HepG2 (cell line): ENCODE measurements around the gene ZFP69. TPM values are rescaled to one million over a fixed set of nuclear protein-coding genes. Genes with fewer than 3 reads are reported as not detected.

Source experiments
- EED ChIP-seq: sonication (generic); formaldehyde crosslinking; IDR thresholded peaks from 2 replicates; pipeline ENCODE4 v1.5.0; 2020; ENCODE audit warnings: mild to moderate bottlenecking, missing genetic modification reagents
- ERF ChIP-seq: IDR thresholded peaks from 2 replicates; pipeline ENCODE4 v1.6.1; 2018; ENCODE audit warnings: missing biosample characterization, missing genetic modification reagents
- MAX ChIP-seq: IDR thresholded peaks from 2 replicates; pipeline ENCODE4 v1.6.1; 2012; ENCODE audit warnings: inconsistent platforms
- MIER3 ChIP-seq: IDR thresholded peaks from 2 replicates; pipeline ENCODE4 v1.6.1; 2016; ENCODE audit warnings: missing compliant biosample characterization, borderline replicate concordance
- NR2F6 ChIP-seq, 2 experiments: IDR thresholded peaks; 2 replicates each; pipeline ENCODE4 v1.6.1; 2016; ENCODE audit warnings: antibody characterized with exemption in 1 of 2, mild to moderate bottlenecking in 1 of 2
- PBX2 ChIP-seq: IDR thresholded peaks from 2 replicates; pipeline ENCODE4 v1.6.1; 2016; ENCODE audit warnings: control low read depth
- PHF5A ChIP-seq: IDR thresholded peaks from one replicate; pipeline ENCODE4 v1.6.1; 2018; ENCODE audit warnings: low read depth, missing genetic modification reagents; ENCODE audit not compliant: unreplicated experiment
- PHF8 ChIP-seq: sonication (generic); formaldehyde crosslinking; IDR thresholded peaks from 2 replicates; pipeline ENCODE4 v1.5.0; 2020; ENCODE audit warnings: missing genetic modification reagents
- SAP130 ChIP-seq: IDR thresholded peaks from 2 replicates; pipeline ENCODE4 v1.6.1; 2016; ENCODE audit warnings: low read depth
- SKIL ChIP-seq: sonication (generic); formaldehyde crosslinking; IDR thresholded peaks from 2 replicates; pipeline ENCODE4 v1.8.0; 2022; ENCODE audit warnings: missing genetic modification reagents, mild to moderate bottlenecking, moderate library complexity, borderline replicate concordance
- THAP11 ChIP-seq: IDR thresholded peaks from 2 replicates; pipeline ENCODE4 v1.6.1; 2016; ENCODE audit warnings: missing biosample characterization, missing genetic modification reagents
- TP53 ChIP-seq: sonication (generic); formaldehyde crosslinking; conservative IDR thresholded peaks from 2 replicates; pipeline ENCODE4 v1.4.0; 2020; ENCODE audit warnings: missing genetic modification reagents
- YY1 ChIP-seq: IDR thresholded peaks from 2 replicates; pipeline ENCODE4 v1.6.1; 2011; ENCODE audit warnings: low read length, low read depth, moderate library complexity, mild to moderate bottlenecking; ENCODE audit not compliant: insufficient read depth, insufficient replicate concordance
- ZKSCAN1 ChIP-seq: fragments of 150-350 bp; IDR thresholded peaks from 2 replicates; pipeline ENCODE4 v1.6.1; 2014; ENCODE audit warnings: low read length
- ZMYM3 ChIP-seq: sonication (generic); formaldehyde crosslinking; IDR thresholded peaks from 2 replicates; pipeline ENCODE4 v1.5.1; 2020; ENCODE audit warnings: mild to moderate bottlenecking, missing genetic modification reagents
- ZNF124 ChIP-seq: sonication (generic); formaldehyde crosslinking; IDR thresholded peaks from 2 replicates; pipeline ENCODE4 v1.4.0; 2020; ENCODE audit warnings: missing genetic modification reagents
- ZNF136 ChIP-seq: sonication (generic); formaldehyde crosslinking; IDR thresholded peaks from 2 replicates; pipeline ENCODE4 v1.8.1; 2022; ENCODE audit warnings: low read depth, mild to moderate bottlenecking, moderate library complexity, missing genetic modification reagents
- ZNF567 ChIP-seq: sonication (generic); formaldehyde crosslinking; IDR thresholded peaks from 2 replicates; pipeline ENCODE4 v1.8.1; 2023; ENCODE audit warnings: mild to moderate bottlenecking, missing genetic modification reagents, borderline replicate concordance
- ZNF75D ChIP-seq: sonication (generic); formaldehyde crosslinking; IDR thresholded peaks from 2 replicates; pipeline ENCODE4 v1.8.1; 2023; ENCODE audit warnings: missing genetic modification reagents, mild to moderate bottlenecking, borderline replicate concordance
- ZNF768 ChIP-seq: sonication (generic); formaldehyde crosslinking; IDR thresholded peaks from 2 replicates; pipeline ENCODE4 v1.4.0; 2020; ENCODE audit warnings: missing genetic modification reagents
- polyA plus RNA-seq, 8 experiments: library from polyadenylated mRNA; depleted of rRNA in 3 of 8; stranded (reverse) in 7 of 8; unstranded in 1 of 8; fragments of >200 nt; fragmentation: Illumina TruSeq in 4 of 8; extraction: Trizol in 4 of 8; gene quantifications; 2 replicates each; pipeline versions ENCODE4 v1.2.1 to v1.2.3, GENCODE V29; 2011 to 2016; ENCODE audit warnings: low read depth in 4 of 8, missing spikeins in 1 of 8, mixed read lengths in 1 of 8; ENCODE audit not compliant: insufficient read depth in 1 of 8
- total RNA-seq, 5 experiments: library from RNA; depleted of rRNA; stranded (reverse); fragments of >200 nt; fragmentation: Illumina TruSeq; extraction: Trizol; gene quantifications; 2 replicates each; pipeline ENCODE4 v1.2.3, GENCODE V29; 2016; ENCODE audit warnings: low read depth in 1 of 5
- TF ChIP-seq, protein P1 (sequence below): sonication (generic); formaldehyde crosslinking; IDR thresholded peaks from 2 replicates; pipeline ENCODE4 v1.5.0; 2020; ENCODE audit warnings: mild to moderate bottlenecking, missing genetic modification reagents, borderline replicate concordance
- TF ChIP-seq, protein P2 (sequence below), 2 experiments: sonication (generic) in 1 of 2; formaldehyde crosslinking in 1 of 2; IDR thresholded peaks; 2 replicates each; pipeline versions ENCODE4 v1.4.0 to v1.6.1; 2018 to 2020; ENCODE audit warnings: missing genetic modification reagents in 2 of 2, borderline replicate concordance in 1 of 2, low read depth in 1 of 2, mild to moderate bottlenecking in 1 of 2, missing biosample characterization in 1 of 2
- TF ChIP-seq, protein P3 (sequence below): IDR thresholded peaks from 2 replicates; pipeline ENCODE4 v1.6.1; 2016

Gene ZFP69
- total and polyA plus RNA-seq, 2 of the 13 experiments (the other 11 are each of a cell fraction or from before 2014, with no cell fraction given) = 2.6 to 5.6 TPM

GRCh38 chr1:40532844-40533424 is 55.8 kb downstream of the ZFP69 start (continued):
- TF ChIP-seq, protein P1, sequence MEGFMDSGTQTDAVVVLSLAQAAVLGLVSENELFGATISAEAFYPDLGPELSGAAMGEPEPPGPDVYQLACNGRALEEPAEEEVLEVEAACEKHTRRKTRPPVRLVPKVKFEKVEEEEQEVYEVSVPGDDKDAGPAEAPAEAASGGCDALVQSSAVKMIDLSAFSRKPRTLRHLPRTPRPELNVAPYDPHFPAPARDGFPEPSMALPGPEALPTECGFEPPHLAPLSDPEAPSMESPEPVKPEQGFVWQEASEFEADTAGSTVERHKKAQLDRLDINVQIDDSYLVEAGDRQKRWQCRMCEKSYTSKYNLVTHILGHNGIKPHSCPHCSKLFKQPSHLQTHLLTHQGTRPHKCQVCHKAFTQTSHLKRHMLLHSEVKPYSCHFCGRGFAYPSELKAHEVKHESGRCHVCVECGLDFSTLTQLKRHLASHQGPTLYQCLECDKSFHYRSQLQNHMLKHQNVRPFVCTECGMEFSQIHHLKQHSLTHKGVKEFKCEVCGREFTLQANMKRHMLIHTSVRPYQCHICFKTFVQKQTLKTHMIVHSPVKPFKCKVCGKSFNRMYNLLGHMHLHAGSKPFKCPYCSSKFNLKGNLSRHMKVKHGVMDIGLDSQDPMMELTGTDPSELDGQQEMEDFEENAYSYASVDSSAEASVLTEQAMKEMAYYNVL (CRISPR knock-in tag) = no peak
- TF ChIP-seq, protein P2, sequence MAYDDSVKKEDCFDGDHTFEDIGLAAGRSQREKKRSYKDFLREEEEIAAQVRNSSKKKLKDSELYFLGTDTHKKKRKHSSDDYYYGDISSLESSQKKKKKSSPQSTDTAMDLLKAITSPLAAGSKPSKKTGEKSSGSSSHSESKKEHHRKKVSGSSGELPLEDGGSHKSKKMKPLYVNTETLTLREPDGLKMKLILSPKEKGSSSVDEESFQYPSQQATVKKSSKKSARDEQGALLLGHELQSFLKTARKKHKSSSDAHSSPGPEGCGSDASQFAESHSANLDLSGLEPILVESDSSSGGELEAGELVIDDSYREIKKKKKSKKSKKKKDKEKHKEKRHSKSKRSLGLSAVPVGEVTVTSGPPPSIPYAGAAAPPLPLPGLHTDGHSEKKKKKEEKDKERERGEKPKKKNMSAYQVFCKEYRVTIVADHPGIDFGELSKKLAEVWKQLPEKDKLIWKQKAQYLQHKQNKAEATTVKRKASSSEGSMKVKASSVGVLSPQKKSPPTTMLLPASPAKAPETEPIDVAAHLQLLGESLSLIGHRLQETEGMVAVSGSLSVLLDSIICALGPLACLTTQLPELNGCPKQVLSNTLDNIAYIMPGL (CRISPR knock-in tag; IDR thresholded peaks at IDR 0.05; ENCODE audit: borderline replicate concordance in 1 of 2, low read depth in 1 of 2) = peak; percentile 50 to 62; a peak in 3 of 4 replicates
- TF ChIP-seq PHF8 (no peak), ZNF75D (CRISPR knock-in tag) (no peak), ZNF124 (CRISPR knock-in tag) (no peak), EED (no peak), SAP130 (CRISPR knock-in tag) (peak; percentile 74), ZNF768 (no peak), ZNF136 (CRISPR knock-in tag) (no peak), MIER3 (no peak), ZNF567 (CRISPR knock-in tag) (no peak), PBX2 (CRISPR knock-in tag) (no peak), SKIL (CRISPR knock-in tag) (no peak), MAX (no peak), ZMYM3 (CRISPR knock-in tag) (peak; percentile 20; the same call in 1 of the 2 replicates), TP53 (CRISPR knock-in tag) (no peak), NR2F6 (IDR thresholded peaks at IDR 0.05) (no peak), NR2F6 (CRISPR knock-in tag; IDR thresholded peaks at IDR 0.05) (0 out of 2 replicates have a peak, but pooled peaks have one; percentile 7), THAP11 (CRISPR knock-in tag) (peak; percentile 71), ERF (CRISPR knock-in tag) (no peak; the same call in 1 of the 2 replicates), PHF5A (CRISPR knock-in tag) (peak; percentile 65), YY1 (no peak), ZKSCAN1 (no peak)
- TF ChIP-seq, protein P3, sequence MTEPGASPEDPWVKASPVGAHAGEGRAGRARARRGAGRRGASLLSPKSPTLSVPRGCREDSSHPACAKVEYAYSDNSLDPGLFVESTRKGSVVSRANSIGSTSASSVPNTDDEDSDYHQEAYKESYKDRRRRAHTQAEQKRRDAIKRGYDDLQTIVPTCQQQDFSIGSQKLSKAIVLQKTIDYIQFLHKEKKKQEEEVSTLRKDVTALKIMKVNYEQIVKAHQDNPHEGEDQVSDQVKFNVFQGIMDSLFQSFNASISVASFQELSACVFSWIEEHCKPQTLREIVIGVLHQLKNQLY (CRISPR knock-in tag) = no peak
